HG03175 (cell line): ENCODE data around the gene MUC7.
"Not testable (repeated sequence)": the region's sequence is repeated elsewhere in the genome, so short reads cannot be mapped to it uniquely, and the experiment has no call there.

Source experiments
- ATAC-seq: cut with Tn5 transposase; IDR thresholded peaks from one replicate; pipeline ENCODE4 v1.9.1; 2021; ENCODE audit warnings: mild to moderate bottlenecking, moderate library complexity; ENCODE audit not compliant: unreplicated experiment

Gene MUC7

DNA sequence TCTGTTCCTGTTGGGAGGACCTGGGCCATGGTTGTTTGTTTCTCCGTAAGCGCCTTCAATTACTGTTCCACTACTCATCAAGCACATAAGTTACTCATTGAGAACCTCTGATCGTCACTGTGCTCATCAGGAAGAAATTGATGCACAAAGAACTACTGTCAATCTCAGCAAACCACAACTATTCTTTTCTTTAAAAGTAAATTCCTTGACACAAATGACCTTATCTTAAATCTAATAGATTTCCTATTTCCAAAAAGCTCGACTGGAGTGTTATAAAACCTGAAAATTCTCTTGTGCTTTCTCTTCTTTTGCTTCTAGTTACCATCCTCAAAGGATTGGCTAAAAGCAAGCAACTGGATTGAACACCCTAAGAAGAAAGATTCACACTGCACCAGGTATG, at the start of gene MUC7:
MUC7 (plus strand) TSS at position 301 of the 400 bp plus-strand sequence. CDS start 1,825 bp downstream, outside the sequence.
- ATAC-seq, result no peak

DNA sequence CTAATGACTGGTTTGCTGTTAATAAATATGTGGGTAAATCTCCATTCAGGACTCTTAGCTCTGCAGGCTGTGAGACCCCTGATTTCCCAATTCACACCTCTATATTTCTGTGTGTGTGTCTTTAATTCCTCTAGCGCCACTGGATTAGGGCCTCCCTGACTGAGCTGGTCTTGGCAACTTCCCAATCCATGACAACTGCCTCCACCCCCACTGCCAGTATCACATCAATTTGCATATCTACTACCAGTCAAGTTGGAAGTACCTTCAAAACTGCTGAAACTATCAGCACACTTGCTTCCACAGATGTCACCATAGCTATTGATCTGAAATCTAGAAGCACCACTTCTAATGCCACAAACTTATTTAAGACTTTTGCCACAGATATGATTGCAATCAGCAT, 46.7 kb upstream of the MUC7 start:
- ATAC-seq, result no peak

DNA sequence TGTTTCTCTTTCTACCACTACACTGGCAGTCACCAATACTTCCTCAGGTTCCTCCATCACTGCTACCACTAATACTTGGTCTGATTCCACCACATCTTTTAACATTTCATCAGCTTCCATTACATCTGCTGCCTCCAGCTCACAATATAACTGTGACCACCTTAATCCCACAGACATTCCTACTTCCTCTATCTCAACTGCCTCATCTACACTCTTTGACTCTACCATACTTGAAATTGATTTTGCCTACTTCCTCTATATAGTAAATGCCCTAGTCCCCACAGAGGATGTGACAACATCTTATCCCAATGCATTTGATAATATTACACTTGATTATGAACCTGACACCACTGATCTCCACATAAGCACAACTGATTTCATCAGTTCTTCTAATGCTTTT, 45.2 kb upstream of the MUC7 start:
- peak; percentile 38 for ATAC-seq

DNA sequence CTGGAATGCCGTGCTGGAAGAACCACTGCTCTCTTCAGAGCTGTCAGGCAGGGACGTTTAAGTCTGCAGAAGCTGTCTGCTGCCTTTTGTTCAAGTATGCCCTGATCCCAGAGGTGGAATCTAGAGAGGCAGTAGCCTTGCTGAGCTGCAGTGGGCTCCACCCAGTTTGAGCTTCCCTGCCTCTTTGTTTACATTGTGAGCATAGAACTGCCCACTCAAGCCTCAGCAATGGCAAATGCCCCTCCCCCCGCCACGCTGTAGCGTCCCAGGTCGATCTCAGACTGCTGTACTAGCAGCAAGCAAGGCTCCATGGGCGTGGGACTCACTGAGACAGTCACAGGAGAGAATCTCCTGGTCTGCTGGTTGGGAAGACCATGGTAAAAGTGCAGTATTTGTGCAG, 34.8 kb upstream of the MUC7 start:
- ATAC-seq, result no peak

DNA sequence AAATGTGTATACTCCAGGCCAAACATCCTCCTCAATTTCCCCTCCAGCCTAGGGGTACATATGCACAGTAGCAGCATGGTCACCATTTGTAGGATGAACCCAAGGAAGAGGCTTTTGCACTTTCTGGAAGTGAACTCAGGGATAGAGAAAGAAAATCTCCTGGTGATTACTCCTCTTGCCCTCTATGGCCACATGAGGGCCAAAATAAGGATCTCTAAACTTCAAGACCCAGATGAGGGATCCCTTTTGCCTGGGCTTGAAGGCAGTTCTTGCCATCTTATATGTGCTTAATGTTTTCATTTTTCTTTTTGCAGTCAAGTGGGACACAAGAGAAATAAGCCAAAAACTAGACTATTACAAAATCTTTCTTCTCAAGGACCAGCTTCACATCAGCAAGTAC, 29.5 kb upstream of the MUC7 start:
- ATAC-seq, result no peak

DNA sequence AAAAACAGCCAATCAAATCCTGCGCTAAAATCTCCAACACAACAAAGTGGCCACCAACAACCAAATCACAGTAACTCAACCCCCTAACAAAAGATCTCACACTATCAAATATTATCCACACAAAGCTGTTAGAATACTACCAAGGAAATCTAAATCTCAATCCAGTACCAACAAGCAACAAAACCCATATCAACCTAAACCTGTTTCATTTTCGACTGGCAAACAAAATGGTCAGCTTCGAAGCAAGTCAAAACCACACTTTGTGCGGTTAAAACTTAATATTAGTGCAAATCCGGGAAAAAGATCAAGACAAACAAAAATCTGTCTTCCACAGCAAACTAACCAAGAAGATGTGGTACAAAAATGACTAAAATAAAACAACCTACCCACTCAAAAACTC, 28.7 kb upstream of the MUC7 start:
- ATAC-seq, result no peak

DNA sequence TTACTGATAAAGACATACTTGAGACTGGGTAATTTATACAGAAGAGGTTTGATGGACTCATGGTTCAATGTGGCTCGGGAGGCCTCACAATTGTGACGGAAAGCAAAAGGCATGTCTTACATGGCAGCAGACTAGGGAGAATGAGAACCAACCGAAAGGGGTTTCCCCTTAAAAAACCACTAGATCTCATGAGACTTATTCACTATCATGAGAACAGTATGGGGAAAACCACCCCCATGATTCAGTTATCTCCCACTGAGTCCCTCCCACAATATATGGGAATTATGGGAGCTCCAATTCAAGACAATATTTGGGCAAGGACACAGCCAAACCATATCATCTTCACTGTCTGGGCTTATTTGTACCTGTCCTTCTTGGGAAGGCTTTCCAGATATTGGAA, 22.8 kb upstream of the MUC7 start:
- ATAC-seq, result no peak

DNA sequence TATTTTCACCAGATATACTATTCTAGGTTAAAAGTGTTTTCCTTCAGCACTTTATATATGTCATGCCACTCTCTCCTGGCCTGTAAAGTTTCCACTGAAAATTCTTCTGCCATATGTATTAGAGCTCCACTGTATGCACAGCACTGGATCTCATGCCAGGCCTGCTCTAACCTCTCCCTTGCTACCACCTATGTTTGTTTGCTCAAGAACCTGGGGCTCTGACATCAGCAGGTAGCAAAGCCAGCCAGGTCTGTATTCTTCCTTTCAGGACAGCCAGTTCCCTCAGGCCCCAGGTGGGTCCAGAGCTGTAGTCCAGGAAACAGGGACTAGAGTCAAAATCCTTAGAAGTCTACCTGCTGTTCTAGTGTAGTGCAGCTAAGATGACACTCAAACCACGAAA, 19.1 kb upstream of the MUC7 start:
- no peak for ATAC-seq

DNA sequence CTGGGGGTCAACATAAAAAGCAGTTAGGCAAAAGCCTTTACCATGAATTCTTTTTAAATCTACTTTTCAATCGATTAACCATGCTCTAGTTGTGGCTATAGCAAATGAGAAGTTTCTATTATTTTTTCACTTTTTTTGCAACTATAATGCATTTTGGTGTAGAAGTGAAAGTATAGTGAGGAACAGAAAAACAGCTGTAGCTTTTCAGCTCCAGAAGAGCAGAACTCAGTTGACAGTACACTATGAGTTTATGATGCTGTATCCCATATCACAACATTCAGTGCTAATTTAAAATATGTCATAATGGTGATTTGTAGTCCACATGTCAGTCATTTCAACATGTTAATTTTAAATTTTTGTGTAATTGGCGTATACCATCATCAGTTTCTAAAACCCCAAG, 8.7 kb upstream of the MUC7 start:
- ATAC-seq, result no peak

DNA sequence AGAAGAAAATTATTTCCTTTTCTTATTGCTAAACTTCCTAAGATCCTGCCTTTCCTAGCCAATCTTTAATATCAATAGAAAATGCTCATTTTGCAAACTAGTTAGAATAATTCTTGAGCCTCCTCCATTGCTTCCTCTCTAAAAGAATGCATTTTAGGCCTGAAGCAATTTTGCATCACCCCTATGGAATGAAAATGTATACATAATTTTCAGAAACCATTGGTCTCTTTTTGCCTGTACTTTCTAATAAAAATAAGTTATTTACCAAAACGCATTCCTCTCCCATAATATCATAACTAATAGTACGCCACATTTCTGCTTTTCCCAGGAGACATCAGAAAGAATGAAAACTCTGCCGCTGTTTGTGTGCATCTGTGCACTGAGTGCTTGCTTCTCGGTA, 1.7 kb downstream of the MUC7 start:
- no peak for ATAC-seq

DNA sequence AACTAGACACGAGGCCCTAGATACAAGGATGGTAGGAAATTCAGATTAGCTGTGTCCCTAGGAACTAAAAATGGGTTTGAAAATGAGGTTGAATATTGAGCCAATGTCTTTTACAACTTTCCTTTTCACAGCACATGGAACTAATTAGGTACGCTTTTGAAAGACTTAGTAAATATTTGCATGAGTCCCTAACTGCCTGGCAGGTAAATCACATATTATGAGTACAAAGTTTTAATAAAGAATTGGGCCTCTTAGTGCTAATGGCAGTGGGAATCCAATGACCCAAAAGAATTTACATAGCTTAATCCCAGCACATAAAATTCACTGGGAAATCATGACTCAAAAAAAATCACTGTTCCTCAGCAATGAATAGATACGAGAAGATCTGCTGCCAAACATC, 16.8 kb downstream of the MUC7 start:
- ATAC-seq, result no peak

DNA sequence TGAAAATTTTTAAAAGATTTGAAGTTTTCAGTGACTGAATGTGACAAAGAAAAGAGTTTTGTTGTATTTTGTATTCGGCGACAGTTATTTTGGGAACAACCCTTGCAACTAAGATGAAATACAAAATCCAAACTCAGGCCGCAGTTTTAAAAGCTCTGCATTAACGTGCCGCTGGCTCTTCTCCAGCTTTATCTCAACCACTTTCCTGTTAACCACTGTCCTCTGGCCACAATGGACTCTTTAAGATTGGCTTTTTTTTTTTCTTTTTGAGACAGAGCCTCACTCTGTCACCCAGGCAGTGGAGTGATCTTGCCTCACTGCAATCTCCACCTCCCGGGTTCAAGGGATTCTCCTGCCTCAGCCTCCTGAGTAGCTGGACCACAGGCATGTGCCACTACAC, 24.2 kb downstream of the MUC7 start:
- no peak for ATAC-seq

DNA sequence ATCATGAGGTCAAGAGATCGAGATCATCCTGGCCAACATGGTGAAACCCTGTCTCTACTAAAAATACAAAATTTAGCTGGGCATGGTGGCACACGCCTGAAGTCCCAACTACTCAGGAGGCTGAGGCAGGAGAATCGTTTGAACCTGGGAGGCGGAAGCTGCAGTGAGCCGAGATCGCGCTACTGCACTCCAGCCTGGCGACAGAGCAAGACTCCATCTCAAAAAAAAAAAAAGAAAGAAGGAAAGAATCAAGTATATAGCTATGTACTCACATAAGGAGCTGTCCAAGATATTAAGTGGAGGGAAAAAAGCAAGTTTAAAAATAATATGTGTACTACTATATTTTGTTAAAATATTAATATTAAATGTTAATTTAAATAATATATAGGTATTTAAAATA, 29.8 kb downstream of the MUC7 start:
- ATAC-seq, result not testable (repeated sequence)

DNA sequence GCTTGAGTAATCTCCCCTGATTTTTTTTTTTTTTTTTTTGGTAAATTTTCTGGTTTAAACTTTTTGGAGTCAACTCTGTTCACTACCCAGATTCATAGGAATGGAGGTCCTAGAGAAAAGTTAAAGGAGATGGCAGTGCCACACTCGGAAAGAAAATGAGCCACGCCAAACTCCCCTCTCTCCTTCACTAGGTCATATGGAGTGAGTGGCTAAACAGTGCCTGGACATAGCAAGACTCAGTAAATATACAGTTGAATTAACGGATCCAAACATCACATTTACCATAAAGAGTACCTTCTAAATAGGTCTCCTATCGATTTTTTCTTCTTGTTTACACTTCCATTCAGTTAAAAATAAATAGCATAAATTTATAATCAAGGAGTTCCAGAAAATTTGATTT, 32.7 kb downstream of the MUC7 start:
- no peak for ATAC-seq

DNA sequence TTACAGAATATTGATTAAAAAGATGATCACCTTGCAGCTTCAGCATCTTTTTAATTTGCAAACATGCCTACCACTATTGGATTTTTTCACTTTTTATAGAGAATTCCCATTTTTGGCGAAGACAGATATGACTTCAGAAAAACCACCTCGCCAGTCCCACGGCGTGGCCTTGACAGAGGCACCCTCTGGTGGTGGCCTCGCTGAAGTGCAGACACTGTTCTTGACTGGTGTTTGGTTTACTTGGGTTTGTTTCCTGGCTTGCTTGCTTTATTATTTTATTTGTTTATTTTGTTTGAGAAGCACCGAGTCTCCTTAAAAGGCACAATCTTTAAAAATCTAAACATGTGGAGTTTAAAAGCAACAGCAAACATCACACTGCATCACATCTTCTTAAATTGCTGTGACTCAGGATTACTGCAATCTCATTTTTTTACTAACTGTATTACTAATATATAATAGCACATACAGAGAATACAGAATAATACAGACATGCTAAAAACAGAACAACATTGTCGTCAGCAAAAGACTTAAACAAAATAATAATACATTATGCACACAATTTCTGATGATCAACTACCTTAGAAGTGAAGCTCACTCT, 33.3 kb downstream of the MUC7 start:
- ATAC-seq, result peak; percentile 95

DNA sequence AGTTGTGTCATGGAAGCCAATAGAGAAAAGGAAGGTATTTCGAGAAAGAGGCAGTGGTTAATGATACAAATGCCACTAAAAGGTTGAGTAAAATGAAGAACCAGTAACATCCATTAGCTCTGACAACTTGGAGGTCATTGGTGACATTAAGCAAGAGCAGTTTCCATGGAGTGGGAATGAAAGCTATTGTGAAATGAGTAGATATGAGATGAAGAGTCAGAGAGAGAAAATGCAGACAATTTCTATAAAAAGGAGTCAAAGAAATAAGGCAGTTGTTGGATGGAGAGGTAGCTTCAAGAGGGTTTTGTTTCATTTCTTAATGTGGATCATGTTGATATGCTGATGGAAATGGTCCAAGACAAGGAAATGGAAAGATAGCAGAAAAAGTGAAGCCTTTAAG, 36.8 kb downstream of the MUC7 start:
- ATAC-seq, result no peak

DNA sequence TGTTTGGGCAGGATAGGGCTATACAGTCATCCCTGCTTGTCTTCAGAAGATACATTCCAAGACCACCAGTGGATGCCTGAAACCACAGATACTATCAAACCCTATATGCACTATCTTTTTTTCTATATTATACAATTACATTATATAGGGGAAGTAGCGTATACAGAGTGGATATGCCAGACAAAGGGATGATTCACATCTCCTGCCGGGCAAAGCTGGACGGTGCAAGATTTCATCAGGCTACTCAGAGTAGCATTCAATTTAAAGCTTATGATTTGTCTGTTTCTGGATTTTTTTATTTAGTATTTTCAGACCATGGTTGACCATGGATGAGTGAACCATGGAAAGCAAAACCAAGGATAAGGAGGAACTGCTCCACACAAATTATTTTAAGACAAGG, 39.4 kb downstream of the MUC7 start:
- no peak for ATAC-seq

DNA sequence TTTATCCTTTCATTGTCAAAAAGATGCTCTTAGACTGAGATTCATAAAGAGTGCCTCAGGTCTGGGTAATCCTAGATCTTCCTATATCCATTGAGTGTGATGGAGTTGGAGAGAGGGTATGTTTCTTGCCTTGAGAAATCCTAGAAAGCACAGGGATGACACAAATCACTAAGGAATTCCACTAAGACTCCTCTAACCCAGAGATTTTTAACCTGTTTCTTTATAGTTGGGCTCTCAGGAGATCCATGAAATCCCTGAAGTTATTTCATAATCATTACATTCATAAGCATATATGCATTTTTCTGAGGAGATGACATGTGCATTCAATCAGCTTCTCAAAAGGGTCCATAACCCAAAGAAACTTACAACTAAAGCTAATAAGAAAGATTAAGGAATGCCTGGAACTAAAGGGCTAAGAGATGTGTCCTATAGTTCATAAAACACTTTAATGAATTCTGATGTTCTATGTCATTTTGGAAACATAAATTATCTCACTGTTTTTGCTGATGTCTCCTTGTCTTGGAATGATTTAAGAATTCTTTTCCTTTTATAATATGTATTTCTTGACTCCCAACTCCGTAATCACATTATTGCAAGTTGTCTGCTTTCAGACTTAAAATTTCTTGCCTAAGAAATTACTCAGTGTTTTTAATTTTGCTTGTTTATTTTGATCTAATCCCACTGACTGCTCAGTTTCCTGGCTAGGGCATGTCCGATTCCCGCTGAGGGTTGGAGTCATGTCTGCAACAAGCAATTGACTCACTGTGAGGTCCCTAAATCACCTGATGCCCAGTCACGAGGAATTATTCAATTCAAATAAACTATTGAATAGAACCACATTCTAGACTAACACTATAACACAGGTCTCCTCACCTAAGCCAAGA, 43.6 kb downstream of the MUC7 start:
- ATAC-seq, result no peak

DNA sequence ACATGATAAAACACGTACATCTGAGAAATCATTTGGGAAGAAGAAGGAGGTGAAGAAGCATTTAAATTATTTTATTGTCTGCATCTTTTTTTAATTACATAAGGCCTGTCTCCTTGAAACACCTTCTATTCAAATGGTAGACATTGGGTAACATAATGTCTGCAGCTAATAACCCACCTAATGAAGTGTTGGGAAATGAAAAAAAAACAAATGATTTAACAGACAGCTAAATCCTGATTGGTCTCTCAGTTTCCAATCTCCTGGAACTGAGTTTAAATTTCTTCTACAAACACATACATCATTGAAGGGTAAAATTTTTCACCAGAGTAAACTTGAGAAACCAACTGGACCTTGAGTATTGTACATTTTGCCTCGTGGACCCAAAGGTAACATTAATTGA, 46.3 kb downstream of the MUC7 start, which contains the start of gene AMTN:
AMTN (plus strand) TSS at position 301 of the 400 bp plus-strand sequence. CDS start 209 bp downstream, outside the sequence.
- no peak for ATAC-seq

DNA sequence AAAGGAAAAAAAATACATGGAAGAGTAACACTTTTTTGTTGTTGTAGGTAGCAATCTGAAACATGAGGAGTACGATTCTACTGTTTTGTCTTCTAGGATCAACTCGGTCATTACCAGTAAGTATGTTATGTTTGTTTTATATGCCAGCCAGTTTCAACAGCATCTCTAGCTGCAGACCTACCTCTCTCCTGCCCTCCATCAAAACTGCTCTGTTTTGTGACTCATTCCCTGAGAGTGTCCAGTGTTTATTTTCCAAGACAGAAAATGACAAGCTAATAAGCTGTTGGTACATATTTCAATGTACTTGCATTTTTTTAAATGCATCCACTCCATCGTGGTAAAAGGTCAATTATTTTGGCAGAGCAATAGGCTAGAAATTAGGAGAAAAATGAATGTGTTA, 46.7 kb downstream of the MUC7 start:
- no peak for ATAC-seq

DNA sequence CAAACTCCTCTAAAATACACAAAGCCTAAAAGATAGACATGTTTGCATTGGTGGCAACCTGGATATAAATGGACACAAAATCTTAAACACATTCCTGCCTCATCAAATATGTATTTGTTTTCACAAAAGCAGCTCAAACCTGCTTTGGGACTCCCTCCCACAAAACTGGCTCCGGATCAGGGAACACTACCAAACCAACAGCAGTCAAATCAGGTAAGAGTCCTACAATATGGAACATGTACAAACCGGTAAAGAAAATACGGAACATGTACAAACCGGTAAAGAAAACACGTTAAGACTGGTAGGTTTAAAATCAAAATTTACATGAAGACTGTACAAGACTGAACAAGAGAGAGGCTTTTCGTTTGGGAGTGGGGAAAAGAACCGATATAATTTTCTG, 50.6 kb downstream of the MUC7 start:
- ATAC-seq, result no peak

DNA sequence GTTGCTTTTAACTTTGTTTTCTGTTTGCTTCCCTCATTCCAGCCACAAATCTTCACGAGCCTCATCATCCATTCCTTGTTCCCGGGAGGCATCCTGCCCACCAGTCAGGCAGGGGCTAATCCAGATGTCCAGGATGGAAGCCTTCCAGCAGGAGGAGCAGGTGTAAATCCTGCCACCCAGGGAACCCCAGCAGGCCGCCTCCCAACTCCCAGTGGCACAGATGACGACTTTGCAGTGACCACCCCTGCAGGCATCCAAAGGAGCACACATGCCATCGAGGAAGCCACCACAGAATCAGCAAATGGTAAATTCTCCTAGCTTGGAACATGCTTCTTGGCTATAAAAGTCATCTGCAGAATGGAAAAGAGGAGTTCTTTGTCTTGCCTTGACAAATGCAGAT, 59.0 kb downstream of the MUC7 start:
- no peak for ATAC-seq
